Spinal cord (tissue), 10 donors: ENCODE measurements around the gene PROC. TPM values are rescaled to one million over a fixed set of nuclear protein-coding genes. Genes with fewer than 3 reads are reported as not detected.

ENCODE experiments used
- DNase-seq, 6 donors: peaks; one replicate each; pipeline versions ENCODE4 v3.0.0 to v3.0.0-alpha.2; 2013 to 2015; ENCODE audit warnings: low spot score in 6 of 6, low read depth in 4 of 6
- H3K27ac ChIP-seq: one replicate; pipeline ENCODE4 v1.5.1; 2013; ENCODE audit warnings: low read depth, low read length, control low read depth
- H3K27me3 ChIP-seq: one replicate; pipeline ENCODE4 v1.6.1; 2013; ENCODE audit warnings: low read length; ENCODE audit not compliant: control insufficient read depth, insufficient read depth
- H3K36me3 ChIP-seq: one replicate; pipeline ENCODE4 v1.6.1; 2013; ENCODE audit warnings: low read length; ENCODE audit not compliant: control insufficient read depth, insufficient read depth
- H3K4me1 ChIP-seq: one replicate; pipeline ENCODE4 v1.6.1; 2013; ENCODE audit warnings: low read length; ENCODE audit not compliant: control insufficient read depth, insufficient read depth
- H3K4me3 ChIP-seq: one replicate; pipeline ENCODE4 v1.5.1; 2013; ENCODE audit warnings: low read depth, low read length, control low read depth
- H3K9me3 ChIP-seq: one replicate; pipeline ENCODE4 v1.6.1; 2013; ENCODE audit warnings: low read length; ENCODE audit not compliant: control insufficient read depth, insufficient read depth
- WGBS: methylation state at CpG from one replicate; pipeline ENCODE4 v1.1.5; 2013; ENCODE audit warnings: missing lambda C conversion rate; ENCODE audit not compliant: insufficient coverage; 5-methylcytosine and 5-hydroxymethylcytosine counted together
- long read RNA-seq, 4 donors: transcript quantifications; one replicate each; lab custom pipeline, GENCODE V29; 2026
- polyA plus RNA-seq, 2 donors: library from polyadenylated mRNA; unstranded; fragments of 120-200 nt; gene quantifications; one replicate each; pipeline ENCODE4 v1.2.1, GENCODE V29; 2013; ENCODE audit not compliant: insufficient read length in 2 of 2
- total RNA-seq, 2 donors: library from RNA; depleted of rRNA in 1 of 2; stranded (reverse); fragments of 120-200 nt in 1 of 2; fragments of >200 nt in 1 of 2; gene quantifications; one replicate each; pipeline versions ENCODE4 v1.2.3 to v1.2.4, GENCODE V29; 2013 to 2014
- donor health status: healthy.

The PROC gene
- total RNA-seq (1 to 10 TPM in 1 of 2 donors, under 1 TPM in 1; 0.99 to 2.5 TPM), polyA plus RNA-seq (1 to 10 TPM; 4.8 to 7.0 TPM)
- long read RNA-seq, donor 1: 0 reads
- long read RNA-seq, donor 2: 0 reads
- long read RNA-seq, donor 3: 0 reads
- long read RNA-seq, donor 4: 0 reads

DNA sequence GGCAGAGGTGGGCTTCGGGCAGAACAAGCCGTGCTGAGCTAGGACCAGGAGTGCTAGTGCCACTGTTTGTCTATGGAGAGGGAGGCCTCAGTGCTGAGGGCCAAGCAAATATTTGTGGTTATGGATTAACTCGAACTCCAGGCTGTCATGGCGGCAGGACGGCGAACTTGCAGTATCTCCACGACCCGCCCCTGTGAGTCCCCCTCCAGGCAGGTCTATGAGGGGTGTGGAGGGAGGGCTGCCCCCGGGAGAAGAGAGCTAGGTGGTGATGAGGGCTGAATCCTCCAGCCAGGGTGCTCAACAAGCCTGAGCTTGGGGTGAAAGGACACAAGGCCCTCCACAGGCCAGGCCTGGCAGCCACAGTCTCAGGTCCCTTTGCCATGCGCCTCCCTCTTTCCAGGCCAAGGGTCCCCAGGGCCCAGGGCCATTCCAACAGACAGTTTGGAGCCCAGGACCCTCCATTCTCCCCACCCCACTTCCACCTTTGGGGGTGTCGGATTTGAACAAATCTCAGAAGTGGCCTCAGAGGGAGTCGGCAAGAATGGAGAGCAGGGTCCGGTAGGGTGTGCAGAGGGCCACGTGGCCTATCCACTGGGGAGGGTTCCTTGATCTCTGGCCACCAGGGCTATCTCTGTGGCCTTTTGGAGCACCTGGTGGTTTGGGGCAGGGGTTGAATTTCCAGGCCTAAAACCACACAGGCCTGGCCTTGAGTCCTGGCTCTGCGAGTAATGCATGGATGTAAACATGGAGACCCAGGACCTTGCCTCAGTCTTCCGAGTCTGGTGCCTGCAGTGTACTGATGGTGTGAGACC lies at the start of gene PROC:
TSS of gene PROC (plus strand) at position 128 of the 812 bp plus-strand sequence. CDS start 1,516 bp downstream, outside the sequence.
- Histone ChIP-seq H3K4me1 (peaks cover 26% of the 10 kb centered on the region), H3K27ac (no peak within 1 kb of the TSS), H3K36me3 (no peaks in the 10 kb centered on the region), H3K27me3 (peaks cover 41% of the 10 kb centered on the region), H3K4me3 (no peak within 1 kb of the TSS), H3K9me3 (no peaks in the 10 kb centered on the region)
- WGBS: 90% methylated on average over 15 of the region's 16 CpGs
- no peak for DNase-seq

DNA sequence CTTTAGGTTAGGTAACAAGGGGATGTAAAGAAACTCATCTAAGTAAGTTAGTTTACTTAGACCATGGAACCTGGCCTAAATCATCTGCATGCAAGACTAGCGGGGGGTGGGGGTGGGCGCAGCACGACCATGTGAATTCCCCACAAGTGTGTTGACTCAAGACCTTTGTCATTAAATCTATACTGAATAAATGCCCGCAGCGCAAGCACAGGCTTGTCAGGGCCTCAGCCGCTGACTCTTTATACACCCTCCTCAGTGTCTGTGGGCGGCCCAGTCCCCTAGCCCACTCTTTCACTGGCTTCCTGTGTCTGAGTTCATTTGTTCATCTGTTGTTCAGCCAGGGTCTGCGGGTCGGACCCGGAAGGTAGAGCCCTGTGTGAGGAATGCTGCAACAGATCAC lies 48.2 kb upstream of the PROC start:
- WGBS: 100% methylated on average over 7 of the region's 10 CpGs
- Histone ChIP-seq H3K36me3 (no peaks in the 10 kb centered on the region), H3K27me3 (no peaks in the 10 kb centered on the region), H3K4me1 (no peaks in the 10 kb centered on the region), H3K27ac (no peak overlapping the region), H3K9me3 (peaks cover 12% of the 10 kb centered on the region), H3K4me3 (no peak overlapping the region)
- no peak for DNase-seq

DNA sequence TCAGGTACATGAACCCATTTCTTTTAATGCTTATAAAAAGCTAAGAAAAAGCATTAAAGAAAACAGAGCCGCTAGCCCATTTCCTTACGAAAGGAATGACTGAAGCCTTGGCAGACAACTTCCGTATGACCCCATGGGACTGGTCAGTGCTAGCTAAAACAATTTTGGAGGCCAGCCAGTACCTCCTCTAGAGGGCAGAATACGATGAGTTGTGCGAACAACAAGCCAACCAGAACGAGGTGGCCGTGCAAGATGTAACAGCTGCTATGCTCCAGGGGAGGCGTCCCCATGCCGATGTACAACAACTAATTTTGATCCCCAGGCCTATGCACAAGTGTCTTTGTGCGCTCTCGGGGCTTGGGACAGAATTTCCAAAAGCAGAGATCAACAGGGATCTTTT lies 47.2 kb upstream of the PROC start:
- Histone ChIP-seq H3K4me1 (no peaks in the 10 kb centered on the region), H3K27ac (no peak overlapping the region), H3K27me3 (no peaks in the 10 kb centered on the region), H3K9me3 (peaks cover 16% of the 10 kb centered on the region), H3K36me3 (no peaks in the 10 kb centered on the region), H3K4me3 (no peak overlapping the region)
- 85% methylated on average over 11 of the region's 11 CpGs for WGBS
- no peak for DNase-seq

DNA sequence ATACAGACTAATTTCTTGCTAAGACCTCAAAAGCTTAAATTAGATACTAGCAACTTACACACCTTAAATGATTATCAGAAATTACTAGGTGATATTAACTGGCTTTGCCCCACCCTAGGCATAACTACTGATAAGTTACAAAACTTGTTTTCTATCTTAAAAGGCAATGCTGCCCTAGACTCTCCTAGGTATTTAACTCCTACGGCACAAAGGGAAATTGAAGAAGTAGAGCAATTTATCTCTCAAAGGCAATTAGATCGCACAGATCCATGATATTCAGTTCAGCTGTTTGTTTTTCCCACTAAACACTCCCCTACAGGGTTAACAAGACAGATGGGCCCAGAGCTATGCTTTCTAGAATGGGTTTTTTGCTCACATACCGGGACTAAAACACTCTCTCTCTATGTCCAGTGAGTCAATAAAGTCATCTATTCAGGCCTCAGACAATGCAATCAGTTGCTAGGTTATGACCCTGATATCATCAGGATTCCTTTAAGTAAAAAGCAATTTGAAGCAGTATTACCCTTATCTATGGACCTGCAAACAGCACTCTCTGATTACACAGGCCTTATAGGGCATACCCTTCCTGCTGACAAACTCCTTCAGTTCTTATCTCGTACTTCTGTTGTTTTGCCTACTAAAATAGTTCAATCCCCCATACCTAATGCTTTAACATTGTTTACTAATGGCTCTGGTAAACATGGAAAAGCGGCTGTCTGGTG lies 44.7 kb upstream of the PROC start:
- Histone ChIP-seq H3K4me3 (no peak overlapping the region), H3K27me3 (no peaks in the 10 kb centered on the region), H3K36me3 (no peaks in the 10 kb centered on the region), H3K9me3 (peaks cover 16% of the 10 kb centered on the region), H3K27ac (no peak overlapping the region), H3K4me1 (no peaks in the 10 kb centered on the region)
- 90% methylated on average over 2 of the region's 5 CpGs for WGBS
- no peak for DNase-seq

DNA sequence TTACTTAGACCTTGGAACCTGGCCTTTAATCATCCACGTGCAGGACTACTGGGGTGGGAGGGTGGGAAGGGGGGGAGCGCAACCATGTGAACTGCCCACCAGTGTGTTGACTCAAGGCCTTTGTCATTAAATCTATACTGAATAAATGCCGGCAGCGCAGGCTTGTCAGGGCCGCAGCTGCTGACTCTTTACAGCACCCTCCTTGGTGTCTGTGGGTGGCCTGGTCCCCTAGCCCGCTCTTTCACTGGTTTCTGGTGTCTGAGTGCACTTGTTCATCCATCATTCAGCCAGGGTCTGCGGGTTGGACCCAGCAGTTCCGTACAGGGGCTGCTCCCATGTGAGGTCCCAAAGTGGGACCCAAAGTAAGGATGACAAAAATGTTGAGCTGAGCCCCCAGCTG lies 42.0 kb upstream of the PROC start:
- Histone ChIP-seq H3K36me3 (no peaks in the 10 kb centered on the region), H3K27me3 (no peaks in the 10 kb centered on the region), H3K4me1 (no peaks in the 10 kb centered on the region), H3K4me3 (no peak overlapping the region), H3K9me3 (peaks cover 10% of the 10 kb centered on the region), H3K27ac (no peak overlapping the region)
- no peak for DNase-seq
- 98% methylated on average over 7 of the region's 8 CpGs for WGBS

DNA sequence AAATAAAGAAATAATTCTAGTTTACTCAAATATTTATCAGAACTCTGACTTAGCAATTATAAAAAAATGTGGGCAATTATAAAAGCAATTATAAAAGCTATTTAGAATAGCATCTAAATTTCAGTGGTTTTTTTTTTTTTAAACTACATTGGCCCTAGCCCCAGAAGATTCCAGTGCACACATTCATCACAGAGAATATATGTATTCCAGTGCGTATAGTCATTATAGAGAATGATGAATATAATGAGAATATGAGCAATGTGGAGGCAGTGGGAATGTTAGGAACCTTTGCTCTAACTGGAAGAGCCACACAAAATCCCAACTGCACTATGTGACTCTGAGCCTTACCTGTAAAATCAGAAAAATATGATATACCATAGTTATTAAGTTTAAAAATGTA lies 41.0 kb upstream of the PROC start:
- H3K4me3 ChIP-seq: no peak overlapping the region
- H3K27me3 ChIP-seq: no peaks in the 10 kb centered on the region
- peaks cover 8% of the 10 kb centered on the region for H3K9me3 ChIP-seq
- H3K4me1 ChIP-seq: no peaks in the 10 kb centered on the region
- H3K27ac ChIP-seq: no peak overlapping the region
- DNase-seq: no peak
- H3K36me3 ChIP-seq: no peaks in the 10 kb centered on the region
- no CpG with 5 or more reads among the region's 1 CpG for WGBS

DNA sequence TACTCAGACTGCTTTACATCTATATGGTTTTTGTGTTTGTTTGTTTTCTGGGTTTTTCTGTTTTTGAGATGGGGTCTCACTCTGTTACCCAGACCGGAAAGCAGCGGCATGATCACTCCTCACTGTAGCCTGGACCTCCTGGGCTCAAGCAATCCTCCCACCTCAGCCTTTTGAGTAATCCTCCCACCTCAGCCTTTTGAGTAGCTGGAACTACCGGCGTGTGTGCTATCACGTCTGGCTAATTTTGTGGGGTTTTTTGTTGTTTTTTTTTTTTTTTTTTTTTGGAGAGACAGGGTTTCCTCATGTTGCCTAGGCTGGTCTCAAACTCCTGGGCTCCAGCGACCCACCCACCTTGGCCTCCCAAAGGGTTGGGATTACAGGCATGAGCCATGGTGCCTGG lies 39.5 kb upstream of the PROC start:
- Histone ChIP-seq H3K4me1 (no peaks in the 10 kb centered on the region), H3K9me3 (peaks cover 4% of the 10 kb centered on the region), H3K27me3 (no peaks in the 10 kb centered on the region), H3K4me3 (no peak overlapping the region), H3K36me3 (no peaks in the 10 kb centered on the region), H3K27ac (no peak overlapping the region)
- no peak for DNase-seq
- WGBS: no CpG with 5 or more reads among the region's 6 CpGs

DNA sequence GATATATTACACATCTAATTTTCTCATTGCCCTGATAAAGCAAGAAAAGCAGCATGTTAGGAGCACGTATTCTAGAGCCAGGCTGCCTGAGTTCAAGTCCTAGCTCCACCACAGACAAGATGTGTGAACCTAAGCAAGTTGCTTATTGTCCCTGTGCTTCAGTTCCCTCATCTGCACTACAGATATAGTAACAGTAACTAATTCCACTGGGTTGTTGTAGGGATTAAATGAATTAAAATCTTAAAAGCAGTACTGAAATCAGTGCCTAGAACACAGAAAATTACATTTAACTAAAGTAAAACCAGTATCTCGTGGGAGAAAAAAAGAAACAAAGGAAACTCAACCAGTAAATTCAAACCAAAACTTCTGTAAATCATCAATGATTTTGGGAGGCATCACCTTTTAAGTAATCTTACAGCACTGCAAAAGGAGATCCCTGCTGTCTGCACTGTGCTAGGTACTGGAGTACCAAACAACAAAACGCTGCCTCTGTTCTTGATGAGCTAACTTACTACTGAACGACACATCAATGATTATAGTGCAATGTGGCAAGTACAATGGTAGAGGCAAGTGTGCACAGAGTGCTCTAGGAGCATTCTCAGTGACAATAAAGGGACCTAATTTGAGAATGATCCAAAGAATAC lies 38.4 kb upstream of the PROC start:
- H3K9me3 ChIP-seq: peaks cover 4% of the 10 kb centered on the region
- WGBS: no CpG with 5 or more reads among the region's 4 CpGs
- DNase-seq: no peak
- H3K36me3 ChIP-seq: peaks cover 2% of the 10 kb centered on the region
- no peak overlapping the region for H3K27ac ChIP-seq
- no peaks in the 10 kb centered on the region for H3K4me1 ChIP-seq
- no peaks in the 10 kb centered on the region for H3K27me3 ChIP-seq
- no peak overlapping the region for H3K4me3 ChIP-seq

DNA sequence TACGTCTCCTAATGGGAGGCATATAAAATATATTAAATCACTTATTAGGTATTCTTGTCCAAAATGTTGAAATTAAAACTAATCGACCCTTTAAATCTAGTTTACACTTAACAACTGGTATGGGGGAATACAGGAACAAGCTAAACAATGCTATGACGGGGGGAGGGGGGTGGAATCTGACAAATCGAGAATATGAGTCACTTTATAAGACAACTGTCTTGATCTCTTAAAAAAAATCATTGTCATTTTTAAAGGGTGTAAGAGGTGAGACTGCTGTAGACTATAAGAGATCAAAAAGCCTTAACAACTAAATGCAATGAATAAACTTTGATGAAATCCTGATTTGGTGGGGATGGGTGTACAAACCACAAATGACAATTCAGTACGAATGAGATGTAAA lies 36.5 kb upstream of the PROC start:
- Histone ChIP-seq H3K27ac (no peak overlapping the region), H3K4me1 (no peaks in the 10 kb centered on the region), H3K9me3 (no peaks in the 10 kb centered on the region), H3K4me3 (no peak overlapping the region), H3K27me3 (no peaks in the 10 kb centered on the region), H3K36me3 (peaks cover 2% of the 10 kb centered on the region)
- no CpG with 5 or more reads among the region's 5 CpGs for WGBS
- no peak for DNase-seq
